HG02885 (cell line): ENCODE results near the gene MUC6.

Source experiments
- ATAC-seq: cut with Tn5 transposase; IDR thresholded peaks from one replicate; pipeline ENCODE4 v1.9.1; 2021; ENCODE audit warnings: mild to moderate bottlenecking; ENCODE audit not compliant: unreplicated experiment, poor library complexity

The MUC6 gene

GRCh38 chr11:1012740-1013630 is 23.5 kb downstream of the MUC6 start:
- ATAC-seq = no peak

DNA sequence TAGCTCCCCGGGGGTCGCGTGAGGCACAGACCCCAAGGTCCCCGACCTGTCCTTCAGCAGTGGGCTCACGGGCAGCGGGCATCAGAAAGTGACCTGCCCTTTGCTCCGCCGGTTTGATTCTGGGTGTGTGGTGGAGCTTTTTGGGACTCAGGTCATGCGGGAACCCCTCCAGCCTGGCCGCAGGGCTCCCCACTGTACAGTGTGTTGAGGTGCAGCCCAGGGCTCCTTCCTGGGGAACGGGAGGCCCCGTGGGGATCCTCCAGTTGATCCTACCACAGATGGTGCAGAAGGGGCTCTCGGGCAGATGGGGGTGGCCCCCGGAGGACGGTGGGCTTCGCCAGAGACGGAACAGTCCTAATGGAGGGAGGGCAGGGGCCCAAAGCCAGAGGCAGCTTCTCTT is 24.2 kb downstream of the MUC6 start:
- ATAC-seq = no peak

DNA sequence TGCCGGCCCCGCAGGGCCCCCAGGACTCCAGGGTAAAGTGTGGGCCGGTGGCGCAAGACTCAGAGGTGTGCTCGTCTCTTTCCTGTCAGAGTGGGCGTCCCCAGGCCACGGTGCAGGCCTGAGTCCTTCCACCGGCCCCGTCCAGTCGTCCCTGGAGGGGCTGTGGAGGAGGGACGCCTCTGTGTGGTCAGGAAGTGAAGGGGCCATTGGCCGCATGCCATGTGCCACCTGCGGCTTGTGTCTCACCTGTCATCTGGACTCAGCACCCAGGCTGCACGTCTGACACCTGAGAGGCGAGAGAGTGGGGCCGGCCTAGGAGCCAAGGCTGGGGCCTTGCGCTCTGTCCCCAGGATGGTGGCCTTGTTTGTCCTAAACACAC is 25.2 kb downstream of the MUC6 start:
- ATAC-seq = no peak

- ATAC-seq = no peak
Observed at GRCh38 chr11:1010551-1011319, 25.8 kb downstream of the MUC6 start.

DNA sequence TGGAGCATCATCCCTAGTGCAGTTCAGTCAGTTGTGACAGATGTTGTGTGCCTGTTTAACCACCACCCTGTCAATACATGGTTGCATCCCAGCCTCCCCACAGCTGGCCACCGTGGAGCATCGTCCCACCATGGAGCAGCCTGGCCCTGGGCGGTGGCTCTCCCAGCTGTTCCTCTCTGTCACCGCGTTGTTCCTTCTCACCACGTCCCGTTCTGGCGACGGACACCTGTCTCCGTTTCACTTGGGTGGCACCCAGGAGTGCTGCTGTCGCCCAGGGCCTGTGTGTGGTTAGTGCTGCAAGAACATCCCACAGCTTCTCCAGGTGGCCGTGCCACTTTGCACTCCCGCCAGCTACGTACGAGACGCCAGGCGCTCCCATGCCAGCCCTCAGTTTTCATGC is 26.5 kb downstream of the MUC6 start:
- ATAC-seq = no peak

- ATAC-seq = no peak
Observed at GRCh38 chr11:1009371-1009770, 27.1 kb downstream of the MUC6 start.

DNA sequence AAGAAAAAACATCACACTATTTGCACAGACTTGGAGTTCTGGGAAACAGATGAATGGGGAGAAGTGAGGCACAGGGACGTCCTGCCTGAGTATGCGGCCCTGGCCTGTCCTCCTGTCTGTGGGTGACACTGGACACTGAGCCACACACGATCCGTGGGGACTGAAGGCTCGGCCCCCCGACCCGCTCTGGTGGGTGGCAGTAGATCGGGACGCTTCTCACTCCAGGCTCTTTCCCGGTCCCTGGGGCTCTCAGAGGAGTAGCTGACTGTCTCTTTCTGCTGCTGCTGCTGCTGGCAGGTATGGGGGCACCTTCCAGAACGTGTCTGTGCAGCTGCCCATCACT is 27.7 kb downstream of the MUC6 start:
- ATAC-seq = no peak

GRCh38 chr11:1008001-1008802 is 28.3 kb downstream of the MUC6 start:
- no peak for ATAC-seq

- ATAC-seq = no peak
Observed at GRCh38 chr11:1007279-1007678, 29.2 kb downstream of the MUC6 start.

- no peak for ATAC-seq
Observed at GRCh38 chr11:1006762-1007161, 29.8 kb downstream of the MUC6 start.

GRCh38 chr11:1005928-1006327 is 30.6 kb downstream of the MUC6 start:
- ATAC-seq = no peak

DNA sequence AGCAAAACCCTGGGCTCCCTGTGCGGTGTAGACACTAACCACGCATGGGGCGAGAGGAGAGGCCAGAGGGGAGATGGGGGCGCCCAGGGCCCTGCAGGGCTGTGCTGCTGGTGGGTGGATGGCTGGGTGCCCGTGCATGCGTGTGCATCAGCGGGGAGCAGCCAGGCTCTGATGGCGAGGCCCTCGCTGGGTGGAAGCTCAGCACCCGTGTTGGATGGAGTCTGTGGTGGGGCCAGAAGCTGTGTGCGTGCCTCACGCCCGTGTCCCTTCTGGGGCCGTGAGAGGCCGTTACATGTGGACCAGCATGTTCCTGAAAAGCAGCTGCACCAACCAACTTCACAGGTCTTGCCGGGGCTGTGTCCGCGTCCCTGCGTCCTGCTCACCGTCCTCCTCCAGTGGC is 33.4 kb downstream of the MUC6 start:
- ATAC-seq = no peak

DNA sequence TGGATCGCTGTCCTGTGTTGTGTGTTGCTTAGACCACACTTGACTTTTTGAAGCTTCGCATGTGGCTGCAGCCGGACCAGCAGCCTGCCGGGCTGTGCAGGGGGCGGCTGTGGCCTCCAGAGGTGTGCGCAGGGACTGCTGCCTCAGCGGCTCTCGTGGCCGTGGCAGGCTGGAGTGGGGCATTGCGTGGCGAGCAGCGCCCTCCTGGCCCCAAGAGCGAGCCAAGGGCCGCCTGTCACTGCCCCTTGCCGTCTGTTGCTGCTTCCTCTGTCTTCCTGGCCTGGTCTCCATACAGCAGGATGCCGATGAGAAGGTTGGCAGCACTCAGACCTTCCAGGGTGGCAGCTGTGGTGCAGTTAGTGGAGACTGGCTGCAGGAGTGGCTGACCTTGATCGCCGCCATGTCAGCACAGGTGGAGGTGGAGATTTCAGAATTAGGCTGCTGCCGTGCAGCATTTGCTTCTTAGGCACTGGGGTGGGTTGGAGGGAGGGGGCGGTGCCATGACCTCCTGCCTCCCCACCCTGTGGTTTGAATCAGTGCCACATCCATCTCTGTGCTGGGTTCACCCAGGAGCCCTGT is 34.0 kb downstream of the MUC6 start:
- ATAC-seq = no peak

DNA sequence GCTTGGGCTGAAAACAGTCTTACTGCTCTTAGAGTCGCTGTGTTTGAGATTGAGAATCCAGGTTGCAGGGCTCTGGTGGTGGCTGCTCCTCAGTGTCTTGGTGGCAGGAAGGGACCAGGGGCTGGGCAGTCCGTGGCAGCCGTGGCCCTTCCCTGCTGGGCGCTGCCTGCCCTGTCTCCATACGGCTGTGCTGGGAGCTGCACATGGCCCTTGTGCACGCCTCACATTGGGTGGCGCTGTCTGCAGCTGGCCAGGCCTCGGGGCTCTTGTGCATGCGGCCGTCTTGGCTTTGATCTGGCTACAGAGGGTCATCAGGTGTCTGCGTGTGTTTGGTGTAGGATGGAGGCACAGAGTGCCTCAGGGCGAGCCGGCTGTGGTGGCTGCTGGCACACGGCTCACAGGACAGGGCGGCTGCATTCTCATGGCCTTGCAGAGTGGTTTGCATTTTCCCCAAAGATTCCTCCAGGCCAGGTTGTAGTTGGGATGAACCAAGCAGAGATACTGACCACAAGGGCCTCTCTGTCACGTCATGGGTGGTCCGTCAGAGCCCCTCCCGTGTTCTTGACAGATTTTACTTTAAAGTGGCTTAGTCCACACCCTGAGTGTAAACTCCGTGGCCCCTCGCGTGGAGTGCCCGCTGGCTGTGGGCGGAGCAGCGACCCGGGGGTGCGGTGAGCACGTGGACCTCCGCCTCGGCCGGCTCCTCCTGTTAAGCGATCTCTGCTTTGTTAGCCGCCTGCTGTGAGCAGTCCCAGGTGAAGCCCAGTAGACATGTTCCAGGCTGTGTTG is 34.7 kb downstream of the MUC6 start:
- ATAC-seq = no peak

- ATAC-seq = no peak
Observed at GRCh38 chr11:1000357-1001278, 35.9 kb downstream of the MUC6 start.

DNA sequence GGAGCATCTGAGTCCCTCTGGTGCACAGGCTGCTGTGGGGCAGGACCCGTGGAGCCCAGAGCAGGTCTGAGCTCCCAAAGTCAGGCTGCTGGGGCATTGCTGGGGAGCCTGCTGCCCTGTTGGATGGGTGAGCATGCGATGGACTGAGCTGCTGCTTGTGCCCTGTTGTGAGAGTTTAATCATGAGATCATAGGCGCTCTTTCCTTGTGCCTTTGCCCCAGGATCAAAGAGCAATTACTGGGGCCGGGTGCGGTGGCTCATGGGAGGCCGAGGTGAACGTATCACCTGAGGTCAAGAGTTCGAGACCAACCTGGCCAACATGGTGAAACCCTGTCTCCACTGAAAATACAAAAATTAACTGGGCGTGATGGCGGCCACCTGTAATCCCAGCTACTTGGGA is 37.5 kb downstream of the MUC6 start:
- ATAC-seq = no peak

DNA sequence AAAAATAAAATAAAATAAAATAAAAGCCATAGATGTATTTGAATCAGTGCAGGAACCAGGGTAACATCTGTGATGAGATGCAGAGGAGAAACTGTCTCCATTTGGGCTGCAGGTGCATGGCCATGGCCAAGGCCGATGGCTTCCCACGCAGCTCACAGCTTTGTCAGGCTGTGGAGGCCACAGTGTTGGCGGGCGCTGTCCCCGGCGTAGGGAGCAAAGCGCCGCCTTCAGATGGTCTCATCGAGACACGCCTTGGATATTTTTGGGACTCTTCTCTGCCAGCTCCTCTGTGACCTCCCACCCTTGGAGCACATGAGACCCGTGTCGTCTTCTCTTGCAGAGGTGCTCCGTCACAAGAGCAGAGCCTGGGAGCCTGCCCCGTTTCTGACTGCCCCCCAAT is 38.6 kb downstream of the MUC6 start:
- ATAC-seq = no peak

DNA sequence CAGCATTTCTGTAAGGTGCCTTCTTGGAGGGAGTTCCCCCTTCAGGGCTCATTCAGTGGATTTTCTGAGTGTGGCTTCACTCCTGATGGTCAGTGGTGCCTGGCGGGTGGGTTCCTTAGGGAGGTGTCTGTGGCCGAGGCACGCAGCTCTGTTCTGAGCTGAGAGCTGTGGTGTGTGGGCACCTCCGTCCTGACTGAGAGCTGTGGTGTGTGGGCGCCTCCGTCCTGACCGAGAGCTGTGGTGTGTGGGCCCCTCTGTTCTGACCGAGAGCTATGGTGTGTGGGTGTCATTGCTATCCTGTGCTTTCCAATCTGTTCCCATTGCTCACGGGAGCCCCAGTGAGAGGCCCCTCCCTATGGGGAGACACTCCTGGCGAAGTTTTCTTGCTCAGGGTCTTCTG is 39.8 kb downstream of the MUC6 start:
- no peak for ATAC-seq
